ENCODE results near the gene SHB. TPM values are rescaled to one million over a fixed set of nuclear protein-coding genes. Genes with fewer than 3 reads are reported as not detected.

Gene SHB
- polyA plus RNA-seq, 2 of the 4 experiments (the other 2 are of a cell fraction), result 15.4 to 22.0 TPM

DNA sequence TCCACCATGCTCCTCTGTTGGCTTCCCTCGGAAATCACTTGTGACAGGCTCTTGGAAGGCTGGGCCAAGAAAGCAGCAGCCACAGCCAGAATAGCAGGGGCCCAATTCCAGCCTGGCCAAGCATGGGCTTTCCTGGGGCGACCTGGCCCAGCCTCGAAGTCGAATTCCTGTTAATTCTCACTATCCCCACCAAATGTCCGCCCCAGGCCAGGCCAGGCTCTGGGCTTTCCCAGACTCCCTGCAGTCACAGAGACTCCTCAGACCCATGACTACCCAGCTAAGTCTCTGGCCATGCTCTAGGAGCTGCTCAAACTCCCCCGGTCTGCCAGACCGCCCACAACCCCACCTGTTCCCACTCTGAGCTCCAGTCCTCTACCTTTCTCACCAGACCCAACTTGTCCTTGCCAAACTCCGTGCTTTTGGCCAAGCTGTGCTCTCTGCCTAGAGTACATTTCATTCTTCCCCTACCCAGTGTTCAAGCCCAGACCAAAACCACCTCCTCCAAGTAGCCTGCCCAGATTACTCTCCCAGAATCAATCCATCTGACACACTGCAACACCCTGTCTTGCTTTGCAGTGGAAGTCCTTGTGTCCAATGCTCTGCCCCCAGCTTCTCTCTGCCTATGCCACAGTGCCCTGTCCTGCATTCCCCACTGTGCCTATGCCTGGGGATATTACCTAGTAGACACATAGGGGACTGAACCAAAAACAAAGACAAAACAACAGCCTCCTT lies 26.2 kb downstream of the SHB start:
- H3K4me2 ChIP-seq, result no peak overlapping the region
- DNase-seq (ENCODE audit: low read depth in 1 of 2, low spot score in 1 of 2) (no peak), ATAC-seq (no peak), FAIRE-seq (no peak)
- peaks cover 86% of the 10 kb centered on the region for H3K4me1 ChIP-seq
- WGBS (ENCODE audit: missing lambda C conversion rate), result 93% methylated on average over 8 of the region's 8 CpGs
- H3K4me3 ChIP-seq, result no peak overlapping the region
- ChIA-PET CTCF (interaction anchor here (0.8 to 2.5 kb wide), 6 partner anchors 12 to 129 kb away, joined by 3 to 6 read pairs (median 4); partner anchors contain the start of gene SHB), POLR2A (no interaction called here)
- H3K27ac ChIP-seq, result peak overlapping the region; percentile 13 to 97; a peak in 4 of 6 replicates
- no peak for TF ChIP-seq CHD4 (IDR thresholded peaks at IDR 0.05; ENCODE audit: borderline replicate concordance)
- no peak for TF ChIP-seq KDM1A (IDR thresholded peaks at IDR 0.05; ENCODE audit: low read depth)
- no peak for TF ChIP-seq ZNF302 (CRISPR knock-in tag; IDR thresholded peaks at IDR 0.05)
- TF ChIP-seq FOXS1 (CRISPR knock-in tag; IDR thresholded peaks at IDR 0.05), result no peak
- no peak for TF ChIP-seq TFCP2L1 (CRISPR knock-in tag; IDR thresholded peaks at IDR 0.05)
- no peak for TF ChIP-seq NPAS2 (CRISPR knock-in tag; IDR thresholded peaks at IDR 0.05; ENCODE audit: borderline replicate concordance)
- TF ChIP-seq ZFP36 (IDR thresholded peaks at IDR 0.05; ENCODE audit: borderline replicate concordance, partially characterized antibody), result peak; percentile 89
- no peaks in the 10 kb centered on the region for H3K9me3 ChIP-seq

GRCh38 chr9:38041564-38042243 lies 27.3 kb downstream of the SHB start:
- Histone ChIP-seq H3K4me1 (peaks cover 89% of the 10 kb centered on the region), H3K27ac (peak overlapping the region in 1 of 2 experiments; percentile 97; a peak in 3 of 6 replicates), H3K4me3 (no peak overlapping the region), H3K9me3 (no peaks in the 10 kb centered on the region), H3K4me2 (no peak overlapping the region)
- ChIA-PET POLR2A (no interaction called here), CTCF (interaction anchor here (1.0 to 2.5 kb wide), 3 partner anchors 13 to 27 kb away, joined by 3 to 5 read pairs (median 4); partner anchors contain the start of gene SHB)
- DNase-seq (ENCODE audit: low read depth in 1 of 2, low spot score in 1 of 2) (no peak), ATAC-seq (no peak), FAIRE-seq (no peak)
- 92% methylated on average over 21 of the region's 21 CpGs for WGBS (ENCODE audit: missing lambda C conversion rate)
- TF ChIP-seq HES2 (IDR thresholded peaks at IDR 0.05), result no peak
- no peak for TF ChIP-seq SREBF2 (IDR thresholded peaks at IDR 0.05)
- TF ChIP-seq NR3C1 (IDR thresholded peaks at IDR 0.05), result no peak
- no peak for TF ChIP-seq MAFK (IDR thresholded peaks at IDR 0.05; ENCODE audit: partially characterized antibody)

DNA sequence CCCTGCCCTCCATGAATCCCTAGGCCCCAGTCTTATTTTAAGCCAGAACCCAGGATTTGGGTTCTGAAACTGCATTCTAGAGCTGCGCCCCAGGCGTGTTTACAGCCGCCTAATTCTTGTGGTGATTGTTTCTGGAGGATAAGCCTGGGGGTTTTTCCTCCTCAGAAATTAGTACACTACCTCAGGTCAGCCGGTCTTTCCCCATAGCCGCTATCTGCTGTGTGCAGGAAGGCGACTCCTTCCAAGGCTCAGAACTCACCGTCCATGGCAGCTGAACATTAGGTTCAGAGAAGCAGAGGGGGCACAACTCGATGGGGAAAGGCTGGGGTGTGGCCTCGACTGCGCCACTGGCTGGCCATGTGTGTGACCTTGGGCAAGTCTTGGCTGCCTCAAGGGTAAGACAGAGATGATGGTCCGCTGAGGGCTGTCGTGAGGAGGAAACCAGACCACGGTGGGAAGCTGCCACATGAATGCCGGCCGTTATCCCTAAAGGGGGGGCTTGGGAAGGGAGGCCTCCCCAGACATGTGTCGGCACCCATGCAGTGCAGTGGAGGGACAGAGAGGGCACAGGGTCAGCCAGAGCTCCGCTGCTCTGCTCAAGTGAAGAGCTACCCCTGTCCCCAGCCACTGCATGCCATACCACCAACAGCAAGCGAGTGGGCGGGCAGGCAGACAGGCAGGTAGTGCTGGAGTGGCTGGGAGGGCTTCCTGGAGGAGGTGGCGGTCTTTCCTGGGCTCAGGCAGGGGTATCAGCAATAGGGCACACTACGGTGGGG lies 28.9 kb downstream of the SHB start:
- Histone ChIP-seq H3K9me3 (no peaks in the 10 kb centered on the region), H3K27ac (peak overlapping the region; percentile 84 to 97), H3K4me3 (no peak overlapping the region), H3K4me2 (peak overlapping the region; percentile 71), H3K4me1 (peaks cover 91% of the 10 kb centered on the region)
- FAIRE-seq (no peak), DNase-seq (ENCODE audit: low read depth in 1 of 2, low spot score in 1 of 2) (no peak), ATAC-seq (no peak)
- 83% methylated on average over 21 of the region's 21 CpGs for WGBS (ENCODE audit: missing lambda C conversion rate)
- POLR2A ChIA-PET, result no interaction called here
- CTCF ChIA-PET, result interaction anchor here (0.8 to 2.2 kb wide), 7 partner anchors 11 to 126 kb away, joined by 3 to 7 read pairs (median 3); partner anchors contain the start of gene SHB
- no peak for TF ChIP-seq TP53 (CRISPR knock-in tag; IDR thresholded peaks at IDR 0.05)
- TF ChIP-seq ZFP36 (IDR thresholded peaks at IDR 0.05; ENCODE audit: borderline replicate concordance, partially characterized antibody), result peak; percentile 88
- no peak for TF ChIP-seq SMC3 (IDR thresholded peaks at IDR 0.05)

- ATAC-seq (peak; percentile 35 to 46; a peak in 4 of 6 replicates), DNase-seq (ENCODE audit: low read depth in 1 of 2, low spot score in 1 of 2) (peak in 1 of 2 experiments; percentile 58), FAIRE-seq (no peak)
- Histone ChIP-seq H3K4me1 (peaks cover 88% of the 10 kb centered on the region), H3K4me2 (peak overlapping the region; percentile 71), H3K4me3 (no peak overlapping the region), H3K9me3 (no peaks in the 10 kb centered on the region), H3K27ac (peak overlapping the region; percentile 84 to 97)
- no peak for TF ChIP-seq NFE2L2 (conservative IDR thresholded peaks at IDR 0.05; ENCODE audit: low read length)
- TF ChIP-seq, protein P1, sequence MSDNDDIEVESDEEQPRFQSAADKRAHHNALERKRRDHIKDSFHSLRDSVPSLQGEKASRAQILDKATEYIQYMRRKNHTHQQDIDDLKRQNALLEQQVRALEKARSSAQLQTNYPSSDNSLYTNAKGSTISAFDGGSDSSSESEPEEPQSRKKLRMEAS (IDR thresholded peaks at IDR 0.05), result peak; percentile 16; the same call in 1 of the 2 replicates
- TF ChIP-seq CEBPB (IDR thresholded peaks at IDR 0.05), result 0 out of 4 replicates have a peak, but pooled peaks of 1 of the 2 experiments have one; percentile 14
- TF ChIP-seq MAFK (IDR thresholded peaks at IDR 0.05; ENCODE audit: partially characterized antibody), result peak; percentile 82
- peak in 1 of 2 experiments; percentile 18; a peak in 1 of 5 replicates for TF ChIP-seq RAD21 (conservative IDR thresholded peaks at IDR 0.05 in 1 of 2, IDR thresholded peaks at IDR 0.05 in 1 of 2)
- 44% methylated on average over 16 of the region's 16 CpGs for WGBS (ENCODE audit: missing lambda C conversion rate)
- CTCF ChIA-PET, result interaction anchor here (0.8 to 2.2 kb wide), 6 partner anchors 11 to 126 kb away, joined by 3 to 7 read pairs (median 4); partner anchors contain the start of gene SHB
- POLR2A ChIA-PET, result no interaction called here
These were observed 29.7 kb downstream of the SHB start for GRCh38 chr9:38039090-38039906.

All from A549 (cell line).